Kidney capillary endothelial cell (primary cell): Measurements from ENCODE around the gene NCR1.
"Not testable (repeated sequence)": the region's sequence is repeated elsewhere in the genome, so short reads cannot be mapped to it uniquely, and the experiment has no call there.

Experiments
- DNase-seq: peaks from one replicate; pipeline ENCODE4 v3.0.0-alpha.2; 2018; ENCODE audit warnings: low spot score

Gene NCR1

GRCh38 chr19:54905803-54906511, at the start of gene NCR1:
NCR1 (plus strand) TSS chr19:54906148; CDS start chr19:54906188, 40 bp downstream.
- no peak for DNase-seq

DNA sequence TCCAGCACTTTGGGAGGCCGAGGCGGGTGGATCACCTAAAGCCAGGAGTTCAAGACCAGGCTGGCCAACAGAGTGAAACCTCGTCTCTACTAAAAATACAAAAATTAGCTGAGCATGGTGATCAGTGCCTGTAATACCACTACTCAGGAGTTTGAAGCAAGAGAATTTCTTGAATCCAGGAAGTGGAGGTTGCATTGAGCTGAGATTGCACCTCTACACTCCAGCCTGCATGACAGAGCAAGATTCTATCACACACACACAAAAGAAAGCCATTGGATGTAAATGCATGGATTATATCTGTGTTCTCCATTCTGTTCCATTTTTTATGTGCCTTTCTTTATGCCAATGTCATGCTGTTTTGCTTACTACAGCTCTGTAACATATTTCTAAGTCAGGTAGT, 47.5 kb upstream of the NCR1 start:
- DNase-seq: not testable (repeated sequence)

DNA sequence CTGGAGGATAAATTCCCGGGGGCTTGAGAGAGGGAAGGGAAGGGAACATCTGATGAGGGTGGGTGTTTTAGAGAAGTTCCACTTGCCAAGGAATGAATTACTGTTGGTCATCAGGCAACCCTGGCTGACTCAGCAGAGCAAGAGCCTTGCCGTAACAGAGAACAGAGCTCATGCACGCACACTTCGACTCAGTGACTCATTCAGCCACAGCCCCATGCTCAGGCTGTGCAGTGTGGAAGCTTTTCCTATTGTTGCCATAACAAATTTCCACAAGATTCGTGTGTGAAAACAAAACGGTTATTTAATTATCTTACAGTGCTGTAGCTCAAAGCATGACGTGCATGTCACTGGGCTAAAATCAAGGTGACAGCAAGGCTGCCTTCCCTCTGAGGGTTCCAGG, 46.5 kb upstream of the NCR1 start:
- not testable (repeated sequence) for DNase-seq

- DNase-seq: not testable (repeated sequence)
Measured at GRCh38 chr19:54863459-54863858, 42.5 kb upstream of the NCR1 start.

- no peak for DNase-seq
Measured at GRCh38 chr19:54871696-54872095, 34.3 kb upstream of the NCR1 start.

DNA sequence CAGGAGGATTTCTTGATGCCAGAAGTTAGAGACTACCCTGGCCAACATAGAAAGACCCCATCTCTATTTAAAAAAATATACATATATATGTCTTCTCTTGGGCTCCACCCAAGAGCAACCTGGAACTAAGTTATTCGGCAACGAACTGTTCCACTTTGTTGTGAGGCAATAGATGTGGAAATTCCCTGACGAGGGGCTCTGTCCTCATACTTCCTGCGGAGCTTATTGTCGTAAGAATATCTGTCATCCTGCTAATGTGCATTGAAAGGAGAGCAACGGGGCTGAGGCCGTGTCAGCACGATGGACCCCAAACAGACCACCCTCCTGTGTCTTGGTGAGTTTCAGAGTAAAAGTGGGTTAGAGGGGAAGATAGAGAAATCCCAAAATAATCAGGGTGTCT, 32.0 kb upstream of the NCR1 start, which contains the start of gene FCAR:
FCAR (plus strand) TSS at position 246 of the 400 bp plus-strand sequence; CDS start at position 301, 55 bp downstream.
- DNase-seq: no peak

DNA sequence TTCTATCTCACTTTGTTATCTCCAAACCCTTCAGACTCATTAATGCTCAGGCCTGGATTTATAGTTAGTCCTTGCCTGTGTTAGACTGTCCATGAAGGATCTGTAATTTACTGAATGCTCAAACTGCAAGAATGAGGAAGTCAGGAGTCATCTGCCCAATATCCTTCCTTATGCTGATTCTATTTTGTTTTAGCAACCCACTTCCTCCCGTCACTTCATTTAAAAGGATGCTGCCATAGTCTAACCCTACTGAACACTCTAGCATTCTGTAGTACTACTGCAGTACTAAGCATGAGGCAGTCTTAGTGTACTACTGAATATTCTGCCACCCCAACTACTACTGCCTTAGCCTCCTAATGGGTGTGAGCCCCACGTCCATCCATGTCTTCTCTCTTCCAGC, 30.4 kb upstream of the NCR1 start:
- DNase-seq: no peak

DNA sequence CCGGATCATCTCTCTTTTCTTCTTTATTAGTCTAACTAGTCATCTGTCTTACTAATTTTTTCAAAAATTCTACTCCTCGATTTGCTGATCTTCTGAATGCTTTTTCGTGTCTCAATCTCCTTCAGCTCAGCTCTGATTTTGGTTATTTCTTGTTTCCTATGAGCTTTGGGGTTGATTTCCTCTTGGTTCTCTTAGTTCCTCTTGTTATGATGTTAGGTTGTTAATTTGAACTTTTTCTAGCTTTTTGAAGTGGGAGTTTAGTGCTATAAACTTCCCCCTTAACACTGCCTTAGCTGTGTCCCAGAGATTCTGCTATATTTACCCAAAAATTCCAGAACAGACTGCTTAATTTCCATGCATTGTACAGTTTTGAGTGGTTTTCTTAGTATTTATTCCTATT, 28.5 kb upstream of the NCR1 start:
- no peak for DNase-seq

DNA sequence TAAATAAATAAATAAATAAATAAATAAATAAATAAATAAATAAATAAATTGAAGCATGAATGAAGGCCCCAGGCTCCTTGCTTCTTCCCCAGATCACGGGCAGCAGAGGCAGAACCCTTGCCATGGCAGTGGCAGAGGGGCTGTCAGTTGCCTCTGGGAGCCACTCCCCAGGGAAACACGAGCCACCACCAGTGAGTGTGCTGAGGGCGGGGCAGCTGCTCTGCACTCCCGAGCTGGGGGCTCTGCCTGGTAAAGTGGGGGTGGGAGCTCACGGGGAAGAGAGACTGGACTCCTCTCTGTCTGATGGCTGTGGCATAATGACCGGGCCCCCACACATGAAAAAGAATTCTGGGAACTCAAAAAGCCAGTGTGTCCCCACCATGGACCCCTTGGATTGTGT, 24.1 kb upstream of the NCR1 start:
- no peak for DNase-seq

DNA sequence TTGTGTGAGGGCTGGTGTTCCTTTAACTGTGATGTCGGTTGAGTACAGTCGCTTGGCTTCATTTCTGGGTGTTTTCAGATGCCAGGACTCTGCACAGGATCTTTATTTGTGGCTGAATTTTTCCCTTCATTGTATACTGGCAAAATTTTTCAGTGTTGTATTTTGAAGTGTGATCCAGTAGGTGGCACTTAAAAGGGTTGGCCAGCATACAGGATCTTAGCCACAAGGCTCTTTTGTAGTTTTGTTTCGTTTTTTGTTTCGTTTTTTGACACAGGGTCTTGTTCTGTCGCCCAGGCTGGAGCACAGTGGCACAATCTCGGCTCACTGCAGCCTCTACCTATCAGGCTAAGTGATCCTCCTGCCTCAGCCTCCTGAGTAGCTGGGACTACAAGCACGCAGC, 23.2 kb upstream of the NCR1 start:
- DNase-seq: no peak

DNA sequence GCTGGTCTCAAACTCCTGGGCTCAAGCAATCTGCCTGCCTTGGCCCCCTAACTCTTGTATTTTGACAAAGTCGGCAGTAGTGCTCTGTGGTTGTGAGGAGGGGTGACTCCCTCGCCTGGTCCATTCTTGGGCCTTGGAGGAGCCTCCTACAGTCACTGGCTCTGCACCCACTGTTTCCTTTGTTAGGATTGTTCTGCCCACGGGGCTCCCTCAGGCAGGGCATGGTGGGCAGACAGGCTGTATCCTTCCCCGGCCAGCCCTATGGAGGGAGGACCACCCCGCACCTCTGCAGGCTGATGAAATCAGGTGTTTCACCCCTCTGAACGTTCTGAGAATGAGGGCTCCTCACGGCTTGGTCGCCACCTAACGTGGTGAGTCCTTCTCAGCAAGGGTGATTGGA, 22.7 kb upstream of the NCR1 start:
- no peak for DNase-seq

DNA sequence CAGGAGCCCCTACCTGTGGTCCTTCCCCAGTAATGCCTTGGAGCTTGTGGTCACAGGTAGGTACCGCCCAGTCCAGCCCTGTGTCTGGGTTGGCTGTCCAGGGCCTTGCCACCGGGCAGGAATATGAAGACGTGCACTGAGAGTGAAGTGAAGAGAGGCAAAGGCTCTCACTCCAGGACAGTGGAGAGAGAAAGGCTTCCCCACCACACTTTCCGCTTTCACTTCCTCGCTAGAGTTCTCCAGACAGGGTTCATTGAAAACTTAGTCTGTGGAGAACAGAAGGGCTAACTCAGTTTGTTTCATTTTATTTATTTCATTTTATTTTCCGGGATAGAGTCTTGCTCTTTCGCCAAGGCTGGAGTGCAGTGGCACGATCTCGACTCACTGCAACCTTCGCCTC, 17.7 kb upstream of the NCR1 start:
- no peak for DNase-seq

- DNase-seq: no peak
Measured at GRCh38 chr19:54889566-54889965, 16.4 kb upstream of the NCR1 start.

DNA sequence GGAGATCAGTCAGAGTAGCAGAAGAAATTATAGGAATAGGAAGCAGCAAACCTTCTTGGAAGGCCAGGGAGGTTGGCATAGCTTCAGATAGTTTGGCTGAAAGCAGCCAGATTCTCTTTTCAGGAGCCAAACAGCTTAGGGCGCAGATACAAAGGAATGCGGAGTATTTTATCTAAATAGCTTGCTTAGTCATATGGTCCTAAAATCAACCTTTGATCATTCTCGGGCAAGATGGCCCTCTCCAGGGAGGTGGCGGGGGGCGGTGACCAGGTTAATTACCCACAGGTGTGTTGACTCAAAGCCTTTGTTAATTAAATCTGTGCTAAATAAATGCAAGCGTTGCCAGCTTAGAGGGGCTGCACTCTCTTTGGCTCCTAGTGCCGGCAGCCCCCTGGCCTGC, 12.5 kb upstream of the NCR1 start:
- DNase-seq: no peak

GRCh38 chr19:54894106-54894505, 11.8 kb upstream of the NCR1 start:
- DNase-seq: not testable (repeated sequence)

- no peak for DNase-seq
Measured at GRCh38 chr19:54896036-54896435, 9.9 kb upstream of the NCR1 start.

- not testable (repeated sequence) for DNase-seq
Measured at GRCh38 chr19:54898685-54899084, 7.3 kb upstream of the NCR1 start.

DNA sequence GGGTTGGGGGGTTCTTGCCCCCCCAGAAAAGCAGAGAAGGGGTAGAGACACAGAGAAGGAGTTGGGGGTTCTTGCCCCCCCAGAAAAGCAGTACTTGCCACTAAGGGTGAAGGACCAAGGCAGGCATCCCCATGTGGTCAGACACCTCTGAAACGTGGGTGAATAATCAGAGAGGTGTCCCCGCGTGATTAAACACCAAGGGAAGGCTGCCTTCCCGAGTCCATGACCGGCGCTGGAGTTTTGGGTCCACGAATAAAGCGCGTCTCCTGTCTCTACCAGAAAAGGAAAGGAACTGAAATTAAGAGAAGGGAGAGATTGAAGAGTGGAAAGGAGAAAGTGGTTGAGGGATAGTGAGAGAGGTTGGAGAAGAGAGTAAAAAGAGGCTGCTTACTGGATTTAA, 6.3 kb upstream of the NCR1 start:
- not testable (repeated sequence) for DNase-seq

DNA sequence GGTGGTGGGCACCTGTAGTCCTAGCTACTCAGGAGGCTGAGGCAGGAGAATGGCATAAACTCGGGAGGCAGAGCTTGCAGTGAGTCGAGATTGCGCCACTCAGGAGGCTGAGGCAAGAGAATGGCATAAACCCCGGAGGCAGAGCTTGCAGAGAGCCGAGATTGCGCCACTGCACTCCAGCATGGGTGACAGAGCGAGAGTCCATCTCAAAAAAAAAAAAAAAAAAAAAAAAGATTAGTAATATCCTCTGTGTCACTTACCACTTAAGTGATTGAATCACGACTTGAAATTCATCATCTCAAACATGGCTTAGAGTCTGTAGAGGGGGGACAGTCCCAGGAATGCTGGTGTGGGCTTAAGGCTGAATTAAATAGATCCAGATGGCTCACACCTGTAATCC, 4.8 kb upstream of the NCR1 start:
- not testable (repeated sequence) for DNase-seq

DNA sequence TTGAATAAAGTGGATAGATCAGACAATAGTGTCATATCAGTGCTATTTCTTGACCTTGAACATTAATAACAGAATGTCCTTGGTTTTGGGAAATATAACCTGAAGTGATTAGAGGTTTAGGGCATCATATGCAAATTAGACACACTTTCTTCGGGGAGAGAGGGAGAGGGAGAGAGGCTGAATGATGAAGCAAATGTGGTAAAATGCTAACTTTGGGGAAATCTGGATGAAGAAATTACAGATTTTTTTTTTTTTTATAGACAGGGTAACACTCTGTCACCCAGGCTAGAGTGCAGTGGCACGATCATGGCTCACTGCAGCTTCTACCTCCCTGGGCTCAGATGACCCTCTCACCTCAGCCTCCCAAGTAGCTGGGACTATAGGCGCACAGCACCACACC, 3.9 kb upstream of the NCR1 start:
- no peak for DNase-seq

DNA sequence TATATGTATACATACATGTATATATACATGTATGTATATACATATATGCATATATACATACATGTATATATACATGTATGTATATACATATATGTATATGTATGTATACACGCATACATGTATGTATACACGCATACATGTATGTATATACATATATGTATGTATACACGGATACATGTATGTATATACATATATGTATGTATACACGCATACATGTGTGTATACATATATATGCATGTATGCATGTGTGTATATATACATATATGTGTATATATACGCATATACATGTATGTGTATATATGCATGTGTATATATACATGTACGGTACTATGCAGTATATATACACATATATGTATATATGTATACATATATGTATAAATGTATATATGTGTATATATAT, 2.6 kb upstream of the NCR1 start:
- DNase-seq: no peak

GRCh38 chr19:54904261-54904660, 1.7 kb upstream of the NCR1 start:
- DNase-seq: not testable (repeated sequence)

DNA sequence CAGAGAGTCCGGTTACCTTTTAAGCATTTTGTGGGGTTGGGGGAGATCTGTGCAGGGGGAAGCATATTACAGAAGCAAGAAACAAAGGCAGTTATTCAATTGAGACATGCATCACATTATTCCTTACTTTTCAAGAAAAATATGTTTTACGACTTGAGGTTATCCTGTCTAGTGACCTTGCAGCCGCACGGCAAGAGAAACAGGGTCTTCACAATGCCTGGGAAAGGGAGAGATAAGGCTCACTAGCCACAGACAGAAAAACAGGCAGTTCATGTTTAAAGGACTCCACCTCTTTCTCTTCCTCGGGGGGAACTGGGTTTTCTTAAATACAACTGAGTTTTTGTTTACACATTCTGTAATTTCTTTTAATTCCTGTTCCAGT, 536 bp upstream of the NCR1 start:
- no peak for DNase-seq

GRCh38 chr19:54906819-54907218, 871 bp downstream of the NCR1 start:
- no peak for DNase-seq
